Neural cell (in vitro differentiated cells): ENCODE data around the gene GLIPR1L2. TPM values are rescaled to one million over a fixed set of nuclear protein-coding genes. Genes with fewer than 3 reads are reported as not detected.
"Not testable (repeated sequence)": the region's sequence is repeated elsewhere in the genome, so short reads cannot be mapped to it uniquely, and the experiment has no call there.

Source experiments
- H2AFZ ChIP-seq: fragments of 200-600, 300-800 bp; sonication (generic), shearing (Covaris generic); 2 replicates; pipeline ENCODE4 v1.6.0; 2014; ENCODE audit warnings: low read depth, mild to moderate bottlenecking, antibody characterized with exemption, low read length, moderate library complexity
- H3F3A ChIP-seq: fragments of 200-600 bp; shearing (Covaris generic); 2 replicates; pipeline ENCODE4 v1.6.1; 2016; ENCODE audit warnings: mild to moderate bottlenecking, moderate library complexity, mixed read lengths, antibody characterized with exemption, low read length; ENCODE audit not compliant: insufficient read depth, poor library complexity, severe bottlenecking
- H3K27ac ChIP-seq: fragments of 200-600, 300-800 bp; sonication (generic), shearing (Covaris generic); 2 replicates; pipeline ENCODE4 v1.5.1; 2014; ENCODE audit warnings: mild to moderate bottlenecking, low read length, moderate library complexity
- H3K27me3 ChIP-seq: fragments of 300-800, 200-600 bp; sonication (generic), shearing (Covaris generic); 2 replicates; pipeline ENCODE4 v1.6.0; 2014; ENCODE audit warnings: mild to moderate bottlenecking, low read depth, low read length, moderate library complexity; ENCODE audit not compliant: insufficient read depth
- H3K36me3 ChIP-seq: fragments of 300-800, 200-600 bp; sonication (generic), shearing (Covaris generic); 2 replicates; pipeline ENCODE4 v1.5.1; 2014; ENCODE audit warnings: mild to moderate bottlenecking, antibody characterized with exemption, low read length, moderate library complexity; ENCODE audit not compliant: insufficient read depth
- H3K4me2 ChIP-seq: fragments of 300-800, 200-600 bp; sonication (generic), shearing (Covaris generic); 2 replicates; pipeline ENCODE4 v1.6.0; 2014; ENCODE audit warnings: mild to moderate bottlenecking, low read length
- H3K4me3 ChIP-seq: fragments of 300-800, 200-600 bp; sonication (generic), shearing (Covaris generic); 2 replicates; pipeline ENCODE4 v1.5.1; 2014; ENCODE audit warnings: mild to moderate bottlenecking, low read length, moderate library complexity
- H3K79me2 ChIP-seq: fragments of 200-600 bp; shearing (Covaris generic); replicated peaks from 2 replicates; pipeline ENCODE4 v1.6.0; 2014; ENCODE audit warnings: mild to moderate bottlenecking, low read length, moderate library complexity; ENCODE audit not compliant: insufficient read depth
- H3K9ac ChIP-seq: fragments of 300-800, 200-600 bp; sonication (generic), shearing (Covaris generic); 2 replicates; pipeline ENCODE4 v1.6.1; 2016; ENCODE audit warnings: mild to moderate bottlenecking, low read length, mixed read lengths
- H3K9me2 ChIP-seq: fragments of 200-600 bp; shearing (Covaris generic); 2 replicates; pipeline ENCODE4 v1.6.1; 2016; ENCODE audit warnings: mild to moderate bottlenecking, low read length, mixed read lengths; ENCODE audit not compliant: insufficient read depth
- H3K9me3 ChIP-seq: fragments of 200-600, 300-800 bp; sonication (generic), shearing (Covaris generic); 2 replicates; pipeline ENCODE4 v1.6.1; 2016; ENCODE audit warnings: mild to moderate bottlenecking, mixed run types, low read length, moderate library complexity, mixed read lengths
- H4K20me1 ChIP-seq: fragments of 200-600 bp; shearing (Covaris generic); 2 replicates; pipeline ENCODE4 v1.6.1; 2016; ENCODE audit warnings: mild to moderate bottlenecking, mixed run types; ENCODE audit not compliant: insufficient read depth
- CTCF ChIP-seq: fragments of 450-650 bp; IDR thresholded peaks from 2 replicates; pipeline ENCODE4 v1.5.1; 2014; ENCODE audit warnings: antibody characterized with exemption, mild to moderate bottlenecking, moderate library complexity; ENCODE audit not compliant: poor library complexity, severe bottlenecking
- EP300 ChIP-seq: fragments of 450-650 bp; conservative IDR thresholded peaks from 2 replicates; pipeline ENCODE4 v1.6.1; 2014; ENCODE audit warnings: antibody characterized with exemption, mild to moderate bottlenecking, moderate library complexity; ENCODE audit not compliant: poor library complexity, severe bottlenecking
- EZH2 ChIP-seq: fragments of 200-600, 300-800 bp; shearing (Covaris generic), sonication (generic); IDR thresholded peaks from 2 replicates; pipeline ENCODE4 v1.6.1; 2014; ENCODE audit warnings: antibody characterized with exemption, low read length, borderline replicate concordance, mild to moderate bottlenecking; ENCODE audit not compliant: insufficient read depth, poor library complexity, severe bottlenecking
- MXI1 ChIP-seq: fragments of 450-650 bp; conservative IDR thresholded peaks from 2 replicates; pipeline ENCODE4 v1.6.1; 2014; ENCODE audit warnings: antibody characterized with exemption, mild to moderate bottlenecking; ENCODE audit not compliant: poor library complexity, severe bottlenecking
- POLR2AphosphoS5 ChIP-seq: IDR thresholded peaks from 2 replicates; pipeline ENCODE4 v1.6.1; 2012
- RAD21 ChIP-seq: fragments of 450-650 bp; conservative IDR thresholded peaks from 2 replicates; pipeline ENCODE4 v1.6.1; 2014; ENCODE audit warnings: antibody characterized with exemption, mild to moderate bottlenecking, moderate library complexity
- SMC3 ChIP-seq: fragments of 450-650 bp; conservative IDR thresholded peaks from 2 replicates; pipeline ENCODE4 v1.6.1; 2014; ENCODE audit warnings: antibody characterized with exemption, mild to moderate bottlenecking, moderate library complexity; ENCODE audit not compliant: poor library complexity
- TAF1 ChIP-seq: IDR thresholded peaks from 2 replicates; pipeline ENCODE4 v1.6.1; 2012; ENCODE audit warnings: low read depth
- polyA plus RNA-seq: library from polyadenylated mRNA; depleted of rRNA; stranded (reverse); fragments of >200 nt; gene quantifications from 2 replicates; pipeline ENCODE4 v1.2.3, GENCODE V29; 2014
- TF ChIP-seq, protein P1 (sequence below): IDR thresholded peaks from 2 replicates; pipeline ENCODE4 v1.6.1; 2012; ENCODE audit warnings: borderline replicate concordance

Gene GLIPR1L2
- polyA plus RNA-seq, 1 donor from 2014 or later, result 0.89 TPM

DNA sequence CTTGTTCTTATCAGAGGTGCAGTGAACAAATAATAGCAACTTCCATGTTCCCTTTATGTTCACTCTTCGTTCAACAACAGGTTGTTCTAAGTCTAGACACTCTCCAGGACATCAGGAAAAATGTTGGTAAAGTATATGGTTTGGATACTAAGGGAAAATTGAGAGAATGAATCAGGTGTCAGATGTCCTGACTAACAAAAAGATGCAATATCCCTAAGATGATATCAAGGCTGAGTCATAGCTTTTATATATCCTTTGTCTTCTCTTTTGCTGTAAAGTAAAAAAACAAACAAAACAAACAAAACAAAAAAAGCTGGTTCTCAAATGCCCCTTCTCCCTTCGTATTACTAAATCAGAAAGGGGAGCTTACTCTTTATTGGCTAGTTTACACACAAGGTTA, 45.4 kb upstream of the GLIPR1L2 start:
- H3K79me2 ChIP-seq, result no peaks in the 10 kb centered on the region
- no peak overlapping the region for H2AFZ ChIP-seq
- H3K9ac ChIP-seq, result no peak overlapping the region
- H3K4me2 ChIP-seq, result no peak overlapping the region
- no peaks in the 10 kb centered on the region for H4K20me1 ChIP-seq
- no peaks in the 10 kb centered on the region for H3K9me3 ChIP-seq
- H3F3A ChIP-seq, result no peaks in the 10 kb centered on the region
- no peak overlapping the region for H3K27ac ChIP-seq
- TF ChIP-seq SMC3, result no peak
- no peak for TF ChIP-seq EZH2
- TF ChIP-seq MXI1, result no peak
- TF ChIP-seq EP300, result no peak
- TF ChIP-seq TAF1, result no peak
- H3K9me2 ChIP-seq, result no peaks in the 10 kb centered on the region
- H3K27me3 ChIP-seq, result no peaks in the 10 kb centered on the region
- no peaks in the 10 kb centered on the region for H3K36me3 ChIP-seq
- no peak overlapping the region for H3K4me3 ChIP-seq

- H3K27ac ChIP-seq, result not testable (repeated sequence)
Measured at GRCh38 chr12:75346215-75346614, 44.7 kb upstream of the GLIPR1L2 start.

DNA sequence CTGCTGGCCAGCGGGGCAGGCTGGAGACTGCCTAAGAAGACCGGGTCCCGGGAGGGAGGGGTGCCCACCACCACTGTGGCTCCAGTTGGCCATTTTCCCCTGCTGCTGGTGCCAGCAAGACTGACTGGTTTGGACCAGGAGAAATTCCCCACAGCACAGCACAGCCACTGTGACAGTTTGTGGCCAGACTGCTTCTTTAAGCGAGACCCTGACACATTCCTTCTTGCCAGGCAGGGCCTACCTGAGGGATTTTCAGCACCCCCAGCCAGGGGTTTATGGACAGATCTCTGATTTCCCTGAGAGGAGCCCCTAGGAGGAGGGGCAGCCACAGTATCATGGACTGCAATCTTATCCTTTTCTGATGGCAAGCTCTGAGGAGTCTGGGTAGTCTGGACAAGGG, 40.9 kb upstream of the GLIPR1L2 start:
- no peak overlapping the region for H3K9ac ChIP-seq
- H3K27me3 ChIP-seq, result no peaks in the 10 kb centered on the region
- no peak overlapping the region for H3K4me2 ChIP-seq
- no peaks in the 10 kb centered on the region for H3F3A ChIP-seq
- H3K79me2 ChIP-seq, result no peaks in the 10 kb centered on the region
- H3K9me3 ChIP-seq, result no peaks in the 10 kb centered on the region
- TF ChIP-seq, protein P1, sequence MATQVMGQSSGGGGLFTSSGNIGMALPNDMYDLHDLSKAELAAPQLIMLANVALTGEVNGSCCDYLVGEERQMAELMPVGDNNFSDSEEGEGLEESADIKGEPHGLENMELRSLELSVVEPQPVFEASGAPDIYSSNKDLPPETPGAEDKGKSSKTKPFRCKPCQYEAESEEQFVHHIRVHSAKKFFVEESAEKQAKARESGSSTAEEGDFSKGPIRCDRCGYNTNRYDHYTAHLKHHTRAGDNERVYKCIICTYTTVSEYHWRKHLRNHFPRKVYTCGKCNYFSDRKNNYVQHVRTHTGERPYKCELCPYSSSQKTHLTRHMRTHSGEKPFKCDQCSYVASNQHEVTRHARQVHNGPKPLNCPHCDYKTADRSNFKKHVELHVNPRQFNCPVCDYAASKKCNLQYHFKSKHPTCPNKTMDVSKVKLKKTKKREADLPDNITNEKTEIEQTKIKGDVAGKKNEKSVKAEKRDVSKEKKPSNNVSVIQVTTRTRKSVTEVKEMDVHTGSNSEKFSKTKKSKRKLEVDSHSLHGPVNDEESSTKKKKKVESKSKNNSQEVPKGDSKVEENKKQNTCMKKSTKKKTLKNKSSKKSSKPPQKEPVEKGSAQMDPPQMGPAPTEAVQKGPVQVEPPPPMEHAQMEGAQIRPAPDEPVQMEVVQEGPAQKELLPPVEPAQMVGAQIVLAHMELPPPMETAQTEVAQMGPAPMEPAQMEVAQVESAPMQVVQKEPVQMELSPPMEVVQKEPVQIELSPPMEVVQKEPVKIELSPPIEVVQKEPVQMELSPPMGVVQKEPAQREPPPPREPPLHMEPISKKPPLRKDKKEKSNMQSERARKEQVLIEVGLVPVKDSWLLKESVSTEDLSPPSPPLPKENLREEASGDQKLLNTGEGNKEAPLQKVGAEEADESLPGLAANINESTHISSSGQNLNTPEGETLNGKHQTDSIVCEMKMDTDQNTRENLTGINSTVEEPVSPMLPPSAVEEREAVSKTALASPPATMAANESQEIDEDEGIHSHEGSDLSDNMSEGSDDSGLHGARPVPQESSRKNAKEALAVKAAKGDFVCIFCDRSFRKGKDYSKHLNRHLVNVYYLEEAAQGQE, result no peak
- TF ChIP-seq RAD21 (no peak), POLR2AphosphoS5 (no peak), CTCF (no peak), TAF1 (no peak), EZH2 (no peak), SMC3 (no peak)
- no peak overlapping the region for H3K4me3 ChIP-seq
- H3K27ac ChIP-seq, result no peak overlapping the region
- no peak overlapping the region for H2AFZ ChIP-seq
- no peaks in the 10 kb centered on the region for H3K36me3 ChIP-seq
- H4K20me1 ChIP-seq, result no peaks in the 10 kb centered on the region
- H3K9me2 ChIP-seq, result no peaks in the 10 kb centered on the region

More at GRCh38 chr12:75346215-75346614, 44.7 kb upstream of the GLIPR1L2 start:
- H4K20me1 ChIP-seq, H3K9me2 ChIP-seq, H3K4me3 ChIP-seq, H3K9me3 ChIP-seq, H3K36me3 ChIP-seq, H3K27me3 ChIP-seq, H3K9ac ChIP-seq, H2AFZ ChIP-seq, H3F3A ChIP-seq, H3K79me2 ChIP-seq, H3K4me2 ChIP-seq: not testable (repeated sequence)
